GM19463 (cell line): ENCODE data around the gene SLC4A1.

ENCODE experiments used
- ATAC-seq: cut with Tn5 transposase; IDR thresholded peaks from one replicate; pipeline ENCODE4 v1.9.1; 2021; ENCODE audit warnings: mild to moderate bottlenecking, moderate library complexity; ENCODE audit not compliant: unreplicated experiment

Gene SLC4A1

GRCh38 chr17:44267818-44268490, at the start of gene SLC4A1:
TSS of gene SLC4A1 (minus strand) at chr17:44268135. CDS start at chr17:44262866, 5,269 bp downstream.
- ATAC-seq = no peak

GRCh38 chr17:44317545-44317944, 49.6 kb upstream of the SLC4A1 start:
- no peak for ATAC-seq

- no peak for ATAC-seq
Observed at GRCh38 chr17:44315760-44316731, 48.1 kb upstream of the SLC4A1 start.

- no peak for ATAC-seq
Observed at GRCh38 chr17:44314869-44315661, 47.1 kb upstream of the SLC4A1 start.

- no peak for ATAC-seq
Observed at GRCh38 chr17:44314524-44314868, 46.6 kb upstream of the SLC4A1 start.

GRCh38 chr17:44314031-44314430, 46.1 kb upstream of the SLC4A1 start:
- ATAC-seq = no peak

GRCh38 chr17:44312396-44313104, 44.6 kb upstream of the SLC4A1 start:
- ATAC-seq = no peak

GRCh38 chr17:44311562-44312181, 43.7 kb upstream of the SLC4A1 start:
- no peak for ATAC-seq

GRCh38 chr17:44310609-44311376, 42.9 kb upstream of the SLC4A1 start:
- ATAC-seq = no peak

- no peak for ATAC-seq
Observed at GRCh38 chr17:44310188-44310587, 42.3 kb upstream of the SLC4A1 start.

- ATAC-seq = no peak
Observed at GRCh38 chr17:44309472-44309871, 41.5 kb upstream of the SLC4A1 start.

- ATAC-seq = no peak
Observed at GRCh38 chr17:44308865-44309264, 40.9 kb upstream of the SLC4A1 start.

GRCh38 chr17:44308320-44308818, 40.4 kb upstream of the SLC4A1 start, which contains the start of gene RUNDC3A:
TSS of gene RUNDC3A (plus strand) at chr17:44308601. CDS start at chr17:44308833, 232 bp downstream.
- ATAC-seq = no peak

- no peak for ATAC-seq
Observed at GRCh38 chr17:44307387-44308186, 39.7 kb upstream of the SLC4A1 start.

GRCh38 chr17:44304651-44305050, 36.7 kb upstream of the SLC4A1 start:
- no peak for ATAC-seq

GRCh38 chr17:44297975-44298374, 30.0 kb upstream of the SLC4A1 start:
- ATAC-seq = no peak

- ATAC-seq = no peak
Observed at GRCh38 chr17:44293509-44294226, 25.7 kb upstream of the SLC4A1 start.

- no peak for ATAC-seq
Observed at GRCh38 chr17:44287651-44288050, 19.7 kb upstream of the SLC4A1 start.
